Loucy (cell line): ENCODE measurements around the gene TADA3.

Experiments
- EZH2phosphoT487 ChIP-seq: fragments of 200-600 bp; IDR thresholded peaks from 2 replicates; pipeline ENCODE4 v1.6.1; 2018; ENCODE audit warnings: antibody characterized with exemption, mild to moderate bottlenecking, moderate library complexity, borderline replicate concordance
- TF ChIP-seq, protein P1 (sequence below): fragments of 200-600 bp; sonication (generic); conservative IDR thresholded peaks from 2 replicates; pipeline ENCODE4 v1.5.1; 2014; ENCODE audit warnings: mild to moderate bottlenecking, antibody characterized with exemption, low read length

DNA sequence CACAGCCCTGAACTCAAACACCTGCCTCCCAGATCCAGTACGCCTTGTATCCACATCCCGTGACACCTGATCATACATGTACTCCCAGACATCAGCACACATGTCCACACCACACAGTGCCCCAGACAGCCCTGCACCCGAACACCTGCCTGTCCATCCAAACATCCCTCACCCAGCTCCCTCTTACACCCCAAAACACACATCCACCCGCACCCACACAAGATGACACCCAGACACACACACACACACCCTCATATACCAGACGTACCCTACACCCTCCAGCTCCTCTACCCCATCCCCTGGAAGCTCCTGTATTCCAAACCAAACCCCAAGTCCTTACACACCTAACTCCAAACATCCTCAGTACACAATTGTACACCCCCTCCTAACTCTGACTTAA, 23.3 kb downstream of the TADA3 start:
- TF ChIP-seq, protein P1, sequence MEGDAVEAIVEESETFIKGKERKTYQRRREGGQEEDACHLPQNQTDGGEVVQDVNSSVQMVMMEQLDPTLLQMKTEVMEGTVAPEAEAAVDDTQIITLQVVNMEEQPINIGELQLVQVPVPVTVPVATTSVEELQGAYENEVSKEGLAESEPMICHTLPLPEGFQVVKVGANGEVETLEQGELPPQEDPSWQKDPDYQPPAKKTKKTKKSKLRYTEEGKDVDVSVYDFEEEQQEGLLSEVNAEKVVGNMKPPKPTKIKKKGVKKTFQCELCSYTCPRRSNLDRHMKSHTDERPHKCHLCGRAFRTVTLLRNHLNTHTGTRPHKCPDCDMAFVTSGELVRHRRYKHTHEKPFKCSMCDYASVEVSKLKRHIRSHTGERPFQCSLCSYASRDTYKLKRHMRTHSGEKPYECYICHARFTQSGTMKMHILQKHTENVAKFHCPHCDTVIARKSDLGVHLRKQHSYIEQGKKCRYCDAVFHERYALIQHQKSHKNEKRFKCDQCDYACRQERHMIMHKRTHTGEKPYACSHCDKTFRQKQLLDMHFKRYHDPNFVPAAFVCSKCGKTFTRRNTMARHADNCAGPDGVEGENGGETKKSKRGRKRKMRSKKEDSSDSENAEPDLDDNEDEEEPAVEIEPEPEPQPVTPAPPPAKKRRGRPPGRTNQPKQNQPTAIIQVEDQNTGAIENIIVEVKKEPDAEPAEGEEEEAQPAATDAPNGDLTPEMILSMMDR = no peak
- no peak for TF ChIP-seq EZH2phosphoT487
